GM12878 (cell line): ENCODE measurements around the gene PDCD1LG2. TPM values are rescaled to one million over a fixed set of nuclear protein-coding genes. Genes with fewer than 3 reads are reported as not detected.

Experiments
- ATAC-seq: fragments of 200-7000 bp; cut with Tn5 transposase; 3 replicates; pipeline ENCODE4 v1.9.1; 2020; ENCODE audit warnings: mild to moderate bottlenecking, moderate library complexity
- BruUV-seq: library from RNA; stranded (reverse); fragments of 400-500 nt; replicated peaks from 2 replicates; lab custom pipeline; 2021; lab: Mats Ljungman, UMichigan
- CTCF ChIA-PET: fragments of 300-600 bp; sonication (Branson Sonifier 250); formaldehyde crosslinking; extraction: SDS; loops from one replicate; lab custom pipeline; 2021; ENCODE audit warnings: inconsistent platforms; lab: Yijun Ruan, JAX
- POLR2A ChIA-PET: fragments of 350-600 bp; formaldehyde crosslinking; extraction: SDS; loops from one replicate; lab custom pipeline; 2021; ENCODE audit warnings: inconsistent platforms; lab: Charles Lee
- RAD21 ChIA-PET: fragments of 300-600 bp; sonication (Branson Sonifier 250); formaldehyde crosslinking; loops from one replicate; lab custom pipeline; 2023; ENCODE audit warnings: antibody characterized with exemption; ENCODE audit not compliant: unreplicated experiment; lab: Charles Lee
- SMC1A ChIA-PET: fragments of 300-600 bp; sonication (Branson Sonifier 250); formaldehyde crosslinking; loops from one replicate; lab custom pipeline; 2023; ENCODE audit not compliant: unreplicated experiment, uncharacterized antibody; lab: Charles Lee
- DNase-seq: peaks from one replicate; pipeline ENCODE4 v3.0.0-alpha.2; 2011; ENCODE audit warnings: low read depth, low spot score
- FAIRE-seq: peaks from 3 replicates; lab custom pipeline; 2011; peaks lifted over from hg19 to GRCh38; lab: Jason Lieb, UNC
- H2AFZ ChIP-seq: 2 replicates; pipeline ENCODE4 v1.6.0; 2011; ENCODE audit warnings: low read depth, low read length, control low read depth; ENCODE audit not compliant: control insufficient read depth
- H3K27ac ChIP-seq: 2 replicates; pipeline ENCODE4 v1.5.1; 2011; ENCODE audit warnings: control low read depth; ENCODE audit not compliant: control insufficient read depth, insufficient read depth
- H3K27me3 ChIP-seq, 2 experiments: replicated peaks in 1 of 2; 2 replicates each; pipeline versions ENCODE4 v1.6.0 to v1.6.1; 2011; ENCODE audit warnings: low read length in 1 of 2; ENCODE audit not compliant: control insufficient read depth in 2 of 2, insufficient read depth in 2 of 2
- H3K36me3 ChIP-seq, 2 experiments: 2 replicates each; pipeline ENCODE4 v1.5.1; 2011; ENCODE audit warnings: low read length in 1 of 2; ENCODE audit not compliant: control insufficient read depth in 2 of 2, insufficient read depth in 2 of 2
- H3K4me1 ChIP-seq: 2 replicates; pipeline ENCODE4 v1.6.1; 2011; ENCODE audit warnings: mild to moderate bottlenecking, low read length, moderate library complexity, mixed read lengths; ENCODE audit not compliant: control insufficient read depth, insufficient read depth
- H3K4me2 ChIP-seq: 2 replicates; pipeline ENCODE4 v1.6.0; 2011; ENCODE audit warnings: control low read depth; ENCODE audit not compliant: control insufficient read depth, insufficient read depth
- H3K4me3 ChIP-seq: fragments of 200-600 bp; sonication (generic); 2 replicates; pipeline ENCODE4 v1.5.1; 2016
- H3K79me2 ChIP-seq: 2 replicates; pipeline ENCODE4 v1.6.0; 2011; ENCODE audit warnings: low read length; ENCODE audit not compliant: control insufficient read depth, insufficient read depth
- H3K9ac ChIP-seq: 2 replicates; pipeline ENCODE4 v1.8.0; 2011; ENCODE audit warnings: low read length, control low read depth, mixed read lengths; ENCODE audit not compliant: control insufficient read depth, insufficient read depth
- H3K9me3 ChIP-seq: replicated peaks from 3 replicates; pipeline ENCODE4 v1.5.1; 2011; ENCODE audit warnings: mild to moderate bottlenecking, low read length; ENCODE audit not compliant: control insufficient read depth, insufficient read depth
- H4K20me1 ChIP-seq: 2 replicates; pipeline ENCODE4 v1.6.0; 2011; ENCODE audit not compliant: control insufficient read depth, insufficient read depth
- ATF2 ChIP-seq: IDR thresholded peaks from 2 replicates; pipeline ENCODE4 v1.6.1; 2012; ENCODE audit warnings: low read length, inconsistent platforms
- CEBPB ChIP-seq, 2 experiments: fragments of 150-350 bp in 1 of 2; IDR thresholded peaks; 2 replicates each; pipeline ENCODE4 v1.6.1; 2012 to 2014; ENCODE audit warnings: low read depth in 2 of 2, low read length in 2 of 2, borderline replicate concordance in 1 of 2, inconsistent platforms in 1 of 2
- CREM ChIP-seq: IDR thresholded peaks from 2 replicates; pipeline ENCODE4 v1.6.1; 2014; ENCODE audit warnings: antibody characterized with exemption, low read depth
- CTCF ChIP-seq, 3 experiments: IDR thresholded peaks in 2 of 3; conservative IDR thresholded peaks in 1 of 3; 2 replicates each; pipeline ENCODE4 v1.5.1; 2011; ENCODE audit warnings: low read depth in 3 of 3, low read length in 3 of 3, mild to moderate bottlenecking in 3 of 3, control low read depth in 2 of 3, moderate library complexity in 2 of 3, inconsistent platforms in 1 of 3, mixed read lengths in 1 of 3; ENCODE audit not compliant: control insufficient read depth in 2 of 3, insufficient read depth in 1 of 3; ENCODE audit errors: extremely low read depth in 1 of 3
- GABPA ChIP-seq: IDR thresholded peaks from 2 replicates; pipeline ENCODE4 v1.6.1; 2014; ENCODE audit warnings: antibody characterized with exemption, low read depth, mild to moderate bottlenecking, inconsistent platforms
- JUNB ChIP-seq: IDR thresholded peaks from 2 replicates; pipeline ENCODE4 v1.6.1; 2016; ENCODE audit warnings: antibody characterized with exemption, mild to moderate bottlenecking
- JUND ChIP-seq: IDR thresholded peaks from 2 replicates; pipeline ENCODE4 v1.6.1; 2012; ENCODE audit warnings: low read depth, mild to moderate bottlenecking, low read length, improper control_type of control experiment, moderate library complexity
- MAX ChIP-seq: IDR thresholded peaks from 2 replicates; pipeline ENCODE4 v1.6.1; 2012; ENCODE audit warnings: low read depth, low read length, improper control_type of control experiment
- MEF2A ChIP-seq: IDR thresholded peaks from 2 replicates; pipeline ENCODE4 v1.6.1; 2011; ENCODE audit warnings: low read depth, mild to moderate bottlenecking, low read length, moderate library complexity; ENCODE audit not compliant: insufficient read depth
- MEF2B ChIP-seq: fragments of 450-650 bp; IDR thresholded peaks from 2 replicates; pipeline ENCODE4 v1.6.1; 2018; ENCODE audit warnings: mild to moderate bottlenecking, moderate library complexity; ENCODE audit not compliant: partially characterized antibody, poor library complexity, severe bottlenecking
- NR2C2 ChIP-seq: IDR thresholded peaks from 2 replicates; pipeline ENCODE4 v1.6.1; 2011; ENCODE audit warnings: borderline replicate concordance, low read depth; ENCODE audit not compliant: control insufficient read depth, insufficient read length
- RAD21 ChIP-seq: IDR thresholded peaks from 2 replicates; pipeline ENCODE4 v1.6.1; 2011; ENCODE audit warnings: mild to moderate bottlenecking, low read depth, low read length, moderate library complexity; ENCODE audit not compliant: insufficient read depth
- RBBP5 ChIP-seq: fragments of 200-600 bp; sonication (generic); conservative IDR thresholded peaks from 2 replicates; pipeline ENCODE4 v1.6.1; 2016
- RUNX3 ChIP-seq: IDR thresholded peaks from 2 replicates; pipeline ENCODE4 v1.6.1; 2012; ENCODE audit warnings: low read length, inconsistent platforms
- SMC3 ChIP-seq: IDR thresholded peaks from 2 replicates; pipeline ENCODE4 v1.6.1; 2011; ENCODE audit warnings: low read length, improper control_type of control experiment, borderline replicate concordance
- SPI1 ChIP-seq: IDR thresholded peaks from 2 replicates; pipeline ENCODE4 v1.6.1; 2011; ENCODE audit warnings: low read depth, mild to moderate bottlenecking, low read length, moderate library complexity, borderline replicate concordance; ENCODE audit not compliant: insufficient read depth
- WGBS: methylation state at CpG from one replicate; pipeline ENCODE4 v1.1.6; 2016; ENCODE audit warnings: low lambda C conversion rate; ENCODE audit not compliant: insufficient replicate concordance, insufficient coverage; ENCODE audit errors: missing lambda C conversion rate; 5-methylcytosine and 5-hydroxymethylcytosine counted together
- in situ Hi-C: fragments of 300-500 bp; cut with MboI; formaldehyde crosslinking; loops from 9 replicates; pipeline ENCODE4 v1.14.3; 2018; ENCODE audit warnings: mixed read lengths
- intact Hi-C: fragments of 100-400 bp; cut with micrococcal nuclease; formaldehyde crosslinking; loops from one replicate; pipeline ENCODE4 v1.14.2; 2022; ENCODE audit not compliant: unreplicated experiment
- polyA plus RNA-seq, 11 experiments: library from polyadenylated mRNA; depleted of rRNA in 4 of 11; unstranded in 6 of 11; stranded (reverse) in 5 of 11; fragments of >200 nt; fragmentation: Nextera tagmentation in 4 of 11; fragmentation: Illumina TruSeq in 1 of 11; extraction: Ambion mirVana in 4 of 11; extraction: Trizol in 1 of 11; gene quantifications; 1 replicate in 1 of 11; 2 replicates in 10 of 11; pipeline versions ENCODE4 v1.2.1 to v1.2.3, GENCODE V29; 2011 to 2016; ENCODE audit warnings: inconsistent platforms in 2 of 11, missing spikeins in 2 of 11, low read depth in 1 of 11
- total RNA-seq, 4 experiments: library from RNA; depleted of rRNA in 3 of 4; stranded (reverse); fragments of >200 nt in 3 of 4; fragmentation: Illumina TruSeq in 1 of 4; extraction: Trizol in 1 of 4; gene quantifications; 2 replicates each; pipeline versions ENCODE4 v1.2.1 to v1.2.3, GENCODE V29; 2013 to 2021

The PDCD1LG2 gene
- total and polyA plus RNA-seq, 10 of the 15 experiments (the other 5 are each of a cell fraction or from before 2014, with no cell fraction given) = 1.5 to 37.3 (median 3.0) TPM

- TF ChIP-seq JUNB (peak; percentile 29; the same call in 1 of the 2 replicates), ATF2 (peak; percentile 66), CEBPB (IDR thresholded peaks at IDR 0.05; ENCODE audit: borderline replicate concordance in 1 of 2, low read depth in 2 of 2, low read length in 2 of 2) (peak in 1 of 2 experiments; percentile 34; a peak in 1 of 4 replicates), MAX (no peak), MEF2B (peak; percentile 24), MEF2A (0 out of 2 replicates have a peak, but pooled peaks have one; percentile 13), GABPA (0 out of 2 replicates have a peak, but pooled peaks have one; percentile 9), SPI1 (peak; percentile 64; the same call in 1 of the 2 replicates)
These were observed 63.8 kb downstream of the PDCD1LG2 start (continued) for GRCh38 chr9:5574097-5574496.

- H3K4me3 ChIP-seq = no peak overlapping the region
- no peak for DNase-seq
- FAIRE-seq = no peak
- peaks cover 6% of the 10 kb centered on the region for H3K4me1 ChIP-seq
- RAD21 ChIA-PET = interaction anchor here (0.8 to 18.6 kb wide), 4 partner anchors 8 to 133 kb away, joined by 3 to 164 read pairs (median 4); partner anchors contain the start of gene CD274
- intact Hi-C loops (no loop called here), in situ Hi-C loops (no loop called here)
- H3K4me2 ChIP-seq = no peak overlapping the region
- H4K20me1 ChIP-seq = no peaks in the 10 kb centered on the region
- H3K27ac ChIP-seq = no peak overlapping the region
- no peaks in the 10 kb centered on the region for H3K27me3 ChIP-seq
- CTCF ChIA-PET = interaction anchor here (0.7 to 1.6 kb wide), 7 partner anchors 9 to 1140 kb away, joined by 3 to 6 read pairs (median 3); partner anchors contain the start of gene CD274
- TF ChIP-seq RUNX3 = no peak
- peak; percentile 27; the same call in 1 of the 2 replicates for TF ChIP-seq SMC3
- no peak for TF ChIP-seq RBBP5
- no peak for TF ChIP-seq JUND
- no peak for TF ChIP-seq CREM
- TF ChIP-seq RAD21 = peak; percentile 41; the same call in 1 of the 2 replicates
- no peak for TF ChIP-seq NR2C2
- TF ChIP-seq CTCF (IDR thresholded peaks at IDR 0.05 in 2 of 3, conservative IDR thresholded peaks at IDR 0.05 in 1 of 3; ENCODE audit: control insufficient read depth in 2 of 3, extremely low read depth in 1 of 3, insufficient read depth in 1 of 3, low read depth in 3 of 3, low read length in 3 of 3) = peak in 2 of 3 experiments; percentile 23 to 25; a peak in 2 of 6 replicates
- no TSS peak for BruUV-seq
- H3K9me3 ChIP-seq = 0 out of 3 replicates have a peak, but pooled peaks cover 2% of the 10 kb centered on the region
- no peak overlapping the region for H3K9ac ChIP-seq
- peaks cover 0 to 3% of the 10 kb centered on the region in 2 experiments for H3K36me3 ChIP-seq
- H3K79me2 ChIP-seq = no peaks in the 10 kb centered on the region
- 100% methylated on average over 2 of the region's 2 CpGs for WGBS
- no peak for ATAC-seq
- SMC1A ChIA-PET = interaction anchor here (0.6 to 1.5 kb wide), 7 partner anchors 9 to 134 kb away, joined by 3 to 8 read pairs (median 3); no protein-coding TSS in a partner anchor
- H2AFZ ChIP-seq = no peak overlapping the region
- POLR2A ChIA-PET = interaction anchor here (0.7 to 3.3 kb wide), 8 partner anchors 8 to 125 kb away, joined by 3 to 18 read pairs (median 3); partner anchors contain the start of genes CD274 and PDCD1LG2
These were observed 64.7 kb downstream of the PDCD1LG2 start for GRCh38 chr9:5575000-5575399.
